A549 (cell line): ENCODE data around the gene ACTG1. TPM values are rescaled to one million over a fixed set of nuclear protein-coding genes. Genes with fewer than 3 reads are reported as not detected.
A peak's percentile ranks its signal among the peaks of the same experiment; 100 is the strongest.

Experiments
- ATAC-seq, 2 experiments: fragments of 200-7000 bp in 1 of 2; fragments of >200 bp in 1 of 2; cut with Nextera tagmentation in 1 of 2; cut with Tn5 transposase in 1 of 2; 3 replicates each; pipeline versions ENCODE4 v1.8.0 to v1.9.1; 2018 to 2020; ENCODE audit warnings: mild to moderate bottlenecking in 1 of 2, moderate library complexity in 1 of 2
- CTCF ChIA-PET: fragments of 300-600 bp; sonication (Branson Sonifier 250); formaldehyde crosslinking; extraction: SDS; loops from one replicate; lab custom pipeline; 2021; ENCODE audit warnings: antibody characterized with exemption, inconsistent platforms; lab: Yijun Ruan, JAX
- POLR2A ChIA-PET: fragments of 350-600 bp; formaldehyde crosslinking; extraction: SDS; loops from one replicate; lab custom pipeline; 2021; ENCODE audit warnings: antibody characterized with exemption, inconsistent platforms; lab: Yijun Ruan, JAX
- DNase-seq, 2 experiments: peaks; one replicate each; pipeline versions ENCODE4 v3.0.0 to v3.0.0-alpha.2; 2011 to 2016; ENCODE audit warnings: low read depth in 1 of 2, low spot score in 1 of 2
- FAIRE-seq: peaks from 2 replicates; lab custom pipeline; 2011; peaks lifted over from hg19 to GRCh38; lab: Jason Lieb, UNC
- H3K27ac ChIP-seq, 2 experiments: fragments of >200 bp; sonication (Bioruptor Twin); formaldehyde crosslinking; 3 replicates each; pipeline ENCODE4 v1.5.1; 2016 to 2017
- H3K4me1 ChIP-seq: fragments of >200 bp; sonication (Bioruptor Twin); formaldehyde crosslinking; 3 replicates; pipeline ENCODE4 v1.6.1; 2016
- H3K4me2 ChIP-seq: fragments of >200 bp; sonication (Bioruptor Twin); formaldehyde crosslinking; 3 replicates; pipeline ENCODE4 v1.6.1; 2016
- H3K4me3 ChIP-seq: fragments of >200 bp; sonication (Bioruptor Twin); formaldehyde crosslinking; 3 replicates; pipeline ENCODE4 v1.5.1; 2016
- H3K9me3 ChIP-seq: fragments of >200 bp; sonication (Bioruptor Twin); formaldehyde crosslinking; 3 replicates; pipeline ENCODE4 v1.6.1; 2016
- CBX2 ChIP-seq: fragments of 200-600 bp; sonication (generic); IDR thresholded peaks from 2 replicates; pipeline ENCODE4 v1.6.1; 2016; ENCODE audit warnings: low read depth, mild to moderate bottlenecking, borderline replicate concordance
- EHMT2 ChIP-seq: fragments of 200-600 bp; sonication (generic); IDR thresholded peaks from 2 replicates; pipeline ENCODE4 v1.6.1; 2016; ENCODE audit warnings: antibody characterized with exemption, low read depth, mild to moderate bottlenecking, moderate library complexity
- ELK1 ChIP-seq: fragments of 150-350 bp; IDR thresholded peaks from 2 replicates; pipeline ENCODE4 v1.6.1; 2014; ENCODE audit warnings: low read depth, mild to moderate bottlenecking, low read length
- ESRRA ChIP-seq: fragments of 150-350 bp; IDR thresholded peaks from 2 replicates; pipeline ENCODE4 v1.6.1; 2014; ENCODE audit warnings: mild to moderate bottlenecking, low read length, borderline replicate concordance
- FOSL2 ChIP-seq, 2 experiments: fragments of 450-650 bp in 1 of 2; fragments of >200 bp in 1 of 2; sonication (Bioruptor Twin) in 1 of 2; formaldehyde crosslinking; IDR thresholded peaks; 2 replicates each; pipeline versions ENCODE4 v1.5.0 to v1.6.1; 2016 to 2020; ENCODE audit warnings: mild to moderate bottlenecking in 1 of 2, moderate library complexity in 1 of 2
- FOXS1 ChIP-seq: fragments of 250-450 bp; sonication (Bioruptor Pico); IDR thresholded peaks from 2 replicates; pipeline ENCODE4 v1.5.0; 2020; ENCODE audit warnings: mild to moderate bottlenecking, moderate library complexity
- HDAC2 ChIP-seq: fragments of 200-600 bp; sonication (generic); IDR thresholded peaks from 2 replicates; pipeline ENCODE4 v1.6.1; 2016
- JUNB ChIP-seq: fragments of >200 bp; sonication (Bioruptor Twin); formaldehyde crosslinking; IDR thresholded peaks from 2 replicates; pipeline ENCODE4 v1.6.1; 2016
- MAFK ChIP-seq: fragments of 450-650 bp; IDR thresholded peaks from 2 replicates; pipeline ENCODE4 v1.6.1; 2014; ENCODE audit not compliant: partially characterized antibody
- MAZ ChIP-seq: fragments of 150-350 bp; IDR thresholded peaks from 2 replicates; pipeline ENCODE4 v1.6.1; 2014; ENCODE audit warnings: antibody characterized with exemption, low read depth, low read length, borderline replicate concordance
- MYC ChIP-seq: IDR thresholded peaks from 2 replicates; pipeline ENCODE4 v1.6.1; 2012; ENCODE audit warnings: mild to moderate bottlenecking, inconsistent platforms, low read length, improper control_type of control experiment, borderline replicate concordance
- NR3C1 ChIP-seq: fragments of >200 bp; sonication (Bioruptor Twin); formaldehyde crosslinking; IDR thresholded peaks from 3 replicates; pipeline ENCODE4 v1.6.1; 2017
- RFX5 ChIP-seq: fragments of 450-650 bp; IDR thresholded peaks from 2 replicates; pipeline ENCODE4 v1.7.1; 2014; ENCODE audit warnings: antibody characterized with exemption, mild to moderate bottlenecking, moderate library complexity
- SMC3 ChIP-seq: fragments of >200 bp; sonication (Bioruptor Twin); formaldehyde crosslinking; IDR thresholded peaks from 3 replicates; pipeline ENCODE4 v1.6.1; 2018; ENCODE audit warnings: inconsistent platforms
- TFCP2L1 ChIP-seq: fragments of 250-450 bp; sonication (Bioruptor Pico); IDR thresholded peaks from 2 replicates; pipeline ENCODE4 v1.5.0; 2021; ENCODE audit warnings: mild to moderate bottlenecking
- ZFP36 ChIP-seq: fragments of 450-650 bp; IDR thresholded peaks from 2 replicates; pipeline ENCODE4 v1.6.1; 2014; ENCODE audit warnings: borderline replicate concordance; ENCODE audit not compliant: partially characterized antibody
- ZSCAN20 ChIP-seq: fragments of 250-450 bp; sonication (Bioruptor Pico); IDR thresholded peaks from 2 replicates; pipeline ENCODE4 v1.8.0; 2022; ENCODE audit warnings: mild to moderate bottlenecking, moderate library complexity
- WGBS: methylation state at CpG from one replicate; pipeline ENCODE4 v1.1.6; 2017; ENCODE audit errors: missing lambda C conversion rate; 5-methylcytosine and 5-hydroxymethylcytosine counted together
- polyA plus RNA-seq, 4 experiments: library from polyadenylated mRNA; depleted of rRNA in 3 of 4; stranded (reverse); fragments of >200 nt; fragmentation: RNase III in 1 of 4; extraction: RNeasy Plus Mini Kit Qiagen cat#74134 plus additional on column Dnase treatment in 1 of 4; gene quantifications; 2 replicates in 3 of 4; 3 replicates in 1 of 4; pipeline ENCODE4 v1.2.3, GENCODE V29; 2011 to 2017
- TF ChIP-seq, protein P1 (sequence below): IDR thresholded peaks from 2 replicates; pipeline ENCODE4 v1.6.1; 2012
- TF ChIP-seq, protein P2 (sequence below): fragments of 450-650 bp; IDR thresholded peaks from 2 replicates; pipeline ENCODE4 v1.6.1; 2014; ENCODE audit warnings: antibody characterized with exemption
- TF ChIP-seq, protein P3 (sequence below): fragments of 250-450 bp; sonication (Bioruptor Pico); IDR thresholded peaks from 2 replicates; pipeline ENCODE4 v1.5.0; 2020; ENCODE audit warnings: low read depth, mild to moderate bottlenecking, moderate library complexity

Gene ACTG1
- polyA plus RNA-seq, 2 of the 4 experiments (the other 2 are of a cell fraction), result 2,042 to 7,263 TPM

GRCh38 chr17:81543756-81544155 lies 31.2 kb upstream of the ACTG1 start:
- H3K4me1 ChIP-seq, result no peaks in the 10 kb centered on the region
- ChIA-PET CTCF (interaction anchor here (0.9 to 5.4 kb wide), 6 partner anchors 10 to 57 kb away, joined by 3 to 51 read pairs (median 4); no protein-coding TSS in a partner anchor), POLR2A (interaction anchor here (1.4 to 1.9 kb wide), 2 partner anchors 9 to 10 kb away, joined by 4 to 5 read pairs; no protein-coding TSS in a partner anchor)
- no peak overlapping the region for H3K27ac ChIP-seq
- DNase-seq, result no peak
- TF ChIP-seq ZSCAN20 (CRISPR knock-in tag) (no peak), MYC (no peak), EHMT2 (no peak), TFCP2L1 (CRISPR knock-in tag) (no peak), SMC3 (no peak), ZFP36 (no peak), CBX2 (no peak), MAZ (no peak), ESRRA (no peak), MAFK (no peak), ELK1 (no peak), FOXS1 (no peak), HDAC2 (no peak)
- TF ChIP-seq, protein P1, sequence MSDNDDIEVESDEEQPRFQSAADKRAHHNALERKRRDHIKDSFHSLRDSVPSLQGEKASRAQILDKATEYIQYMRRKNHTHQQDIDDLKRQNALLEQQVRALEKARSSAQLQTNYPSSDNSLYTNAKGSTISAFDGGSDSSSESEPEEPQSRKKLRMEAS, result no peak
- TF ChIP-seq, protein P2, sequence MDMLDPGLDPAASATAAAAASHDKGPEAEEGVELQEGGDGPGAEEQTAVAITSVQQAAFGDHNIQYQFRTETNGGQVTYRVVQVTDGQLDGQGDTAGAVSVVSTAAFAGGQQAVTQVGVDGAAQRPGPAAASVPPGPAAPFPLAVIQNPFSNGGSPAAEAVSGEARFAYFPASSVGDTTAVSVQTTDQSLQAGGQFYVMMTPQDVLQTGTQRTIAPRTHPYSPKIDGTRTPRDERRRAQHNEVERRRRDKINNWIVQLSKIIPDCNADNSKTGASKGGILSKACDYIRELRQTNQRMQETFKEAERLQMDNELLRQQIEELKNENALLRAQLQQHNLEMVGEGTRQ, result no peak
- no peaks in the 10 kb centered on the region for H3K9me3 ChIP-seq
- H3K4me3 ChIP-seq, result no peak overlapping the region
- FAIRE-seq, result no peak
- no peak overlapping the region for H3K4me2 ChIP-seq
- 86% methylated on average over 9 of the region's 15 CpGs for WGBS
- no peak for ATAC-seq

DNA sequence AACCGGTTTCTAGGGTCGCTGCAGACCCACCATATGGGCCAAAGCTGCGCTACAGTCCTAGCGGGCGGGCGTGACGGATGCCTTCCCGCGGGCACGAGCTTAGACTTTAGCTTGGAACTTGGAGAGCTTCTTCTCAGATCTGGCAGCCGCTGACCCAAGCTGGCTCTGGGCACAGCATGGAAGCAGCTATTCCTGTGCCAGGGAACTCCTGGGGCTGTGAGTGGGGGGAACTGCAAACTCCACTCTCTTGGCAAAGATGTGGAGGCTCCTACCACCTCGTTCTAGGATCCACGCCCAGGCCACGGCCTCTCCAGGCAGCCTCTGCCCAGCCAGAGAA lies 30.7 kb upstream of the ACTG1 start:
- POLR2A ChIA-PET, result interaction anchor here (1.4 to 1.9 kb wide), 2 partner anchors 9 kb away, joined by 4 to 5 read pairs; no protein-coding TSS in a partner anchor
- Histone ChIP-seq H3K9me3 (no peaks in the 10 kb centered on the region), H3K4me1 (no peaks in the 10 kb centered on the region), H3K4me2 (no peak overlapping the region), H3K27ac (peak overlapping the region in 1 of 2 experiments; percentile 13; a peak in 1 of 6 replicates), H3K4me3 (no peak overlapping the region)
- no peak for ATAC-seq
- FAIRE-seq, result no peak
- CTCF ChIA-PET, result interaction anchor here (0.9 to 6.4 kb wide), 8 partner anchors 8 to 290 kb away, joined by 3 to 51 read pairs (median 4); partner anchors contain the start of gene FAAP100
- 95% methylated on average over 14 of the region's 14 CpGs for WGBS
- no peak for TF ChIP-seq NR3C1
- no peak for TF ChIP-seq ELK1
- no peak for TF ChIP-seq FOSL2 (IDR thresholded peaks at IDR 0.05)
- no peak for TF ChIP-seq FOSL2 (CRISPR knock-in tag; IDR thresholded peaks at IDR 0.05)
- no peak for TF ChIP-seq MAZ
- no peak for TF ChIP-seq ZFP36
- no peak for TF ChIP-seq RFX5
- TF ChIP-seq, protein P3, sequence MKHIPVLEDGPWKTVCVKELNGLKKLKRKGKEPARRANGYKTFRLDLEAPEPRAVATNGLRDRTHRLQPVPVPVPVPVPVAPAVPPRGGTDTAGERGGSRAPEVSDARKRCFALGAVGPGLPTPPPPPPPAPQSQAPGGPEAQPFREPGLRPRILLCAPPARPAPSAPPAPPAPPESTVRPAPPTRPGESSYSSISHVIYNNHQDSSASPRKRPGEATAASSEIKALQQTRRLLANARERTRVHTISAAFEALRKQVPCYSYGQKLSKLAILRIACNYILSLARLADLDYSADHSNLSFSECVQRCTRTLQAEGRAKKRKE (CRISPR knock-in tag), result no peak
- no peak for TF ChIP-seq FOXS1
- TF ChIP-seq JUNB, result no peak
- DNase-seq, result no peak
